Effector memory CD4-positive, alpha-beta T cell (primary cell): ENCODE data around the gene TSSK6.

Source experiments
- DNase-seq, 3 donors: peaks; one replicate each; pipeline ENCODE4 v3.0.0-alpha.2; 2020
- H3K27ac ChIP-seq: 2 replicates; pipeline ENCODE4 v1.7.0; 2013; ENCODE audit warnings: mild to moderate bottlenecking, low read length, moderate library complexity; ENCODE audit not compliant: insufficient read depth, poor library complexity, severe bottlenecking
- H3K27me3 ChIP-seq: replicated peaks from 2 replicates; pipeline ENCODE4 v1.7.0; 2013; ENCODE audit warnings: mild to moderate bottlenecking, low read length; ENCODE audit not compliant: insufficient read depth, control insufficient read depth, poor library complexity, severe bottlenecking
- H3K36me3 ChIP-seq: 2 replicates; pipeline ENCODE4 v1.7.0; 2013; ENCODE audit warnings: mild to moderate bottlenecking, low read length, moderate library complexity; ENCODE audit not compliant: control insufficient read depth, insufficient read depth
- H3K4me1 ChIP-seq: 2 replicates; pipeline ENCODE4 v1.7.0; 2013; ENCODE audit warnings: low read length, mild to moderate bottlenecking; ENCODE audit not compliant: control insufficient read depth, insufficient read depth, poor library complexity, severe bottlenecking
- H3K4me3 ChIP-seq: 2 replicates; pipeline ENCODE4 v1.7.0; 2013; ENCODE audit warnings: low read length, low read depth, mild to moderate bottlenecking; ENCODE audit not compliant: insufficient read depth, poor library complexity, severe bottlenecking
- H3K9me3 ChIP-seq: 2 replicates; pipeline ENCODE4 v1.7.0; 2013; ENCODE audit warnings: mild to moderate bottlenecking, low read length, moderate library complexity; ENCODE audit not compliant: control insufficient read depth

TSSK6 gene

GRCh38 chr19:19552798-19553197 is 37.5 kb upstream of the TSSK6 start:
- Histone ChIP-seq H3K4me3 (no peak overlapping the region), H3K4me1 (peaks cover 6% of the 10 kb centered on the region), H3K36me3 (no peaks in the 10 kb centered on the region), H3K27me3 (no peaks in the 10 kb centered on the region), H3K9me3 (no peaks in the 10 kb centered on the region), H3K27ac (no peak overlapping the region)
- DNase-seq, result no peak

- Histone ChIP-seq H3K4me1 (peaks cover 6% of the 10 kb centered on the region), H3K27ac (no peak overlapping the region), H3K27me3 (no peaks in the 10 kb centered on the region), H3K9me3 (no peaks in the 10 kb centered on the region), H3K36me3 (no peaks in the 10 kb centered on the region), H3K4me3 (no peak overlapping the region)
- no peak for DNase-seq
These were observed 36.5 kb upstream of the TSSK6 start for GRCh38 chr19:19551853-19552192.

- no peak overlapping the region for H3K27ac ChIP-seq
These were observed 35.9 kb upstream of the TSSK6 start for GRCh38 chr19:19550972-19551852.

GRCh38 chr19:19550485-19550929 is 35.2 kb upstream of the TSSK6 start:
- peaks cover 6% of the 10 kb centered on the region for H3K4me1 ChIP-seq
- no peaks in the 10 kb centered on the region for H3K9me3 ChIP-seq
- DNase-seq, result no peak
- no peaks in the 10 kb centered on the region for H3K27me3 ChIP-seq
- H3K36me3 ChIP-seq, result no peaks in the 10 kb centered on the region
- no peak overlapping the region for H3K4me3 ChIP-seq
- no peak overlapping the region for H3K27ac ChIP-seq

More at GRCh38 chr19:19550972-19551852, 35.9 kb upstream of the TSSK6 start:
- Histone ChIP-seq H3K4me3 (no peak overlapping the region), H3K27me3 (no peaks in the 10 kb centered on the region), H3K9me3 (no peaks in the 10 kb centered on the region), H3K4me1 (peaks cover 6% of the 10 kb centered on the region), H3K36me3 (no peaks in the 10 kb centered on the region)
- DNase-seq, result no peak

- Histone ChIP-seq H3K27me3 (no peaks in the 10 kb centered on the region), H3K36me3 (no peaks in the 10 kb centered on the region), H3K4me3 (no peak overlapping the region), H3K9me3 (no peaks in the 10 kb centered on the region), H3K4me1 (peaks cover 6% of the 10 kb centered on the region), H3K27ac (no peak overlapping the region)
- no peak for DNase-seq
These were observed 34.6 kb upstream of the TSSK6 start for GRCh38 chr19:19549804-19550464.

GRCh38 chr19:19548915-19549759 is 33.8 kb upstream of the TSSK6 start:
- DNase-seq, result no peak
- Histone ChIP-seq H3K27ac (no peak overlapping the region), H3K27me3 (no peaks in the 10 kb centered on the region), H3K36me3 (no peaks in the 10 kb centered on the region), H3K9me3 (no peaks in the 10 kb centered on the region), H3K4me1 (peaks cover 2% of the 10 kb centered on the region), H3K4me3 (no peak overlapping the region)

GRCh38 chr19:19547674-19548336 is 32.5 kb upstream of the TSSK6 start:
- Histone ChIP-seq H3K9me3 (no peaks in the 10 kb centered on the region), H3K4me3 (no peak overlapping the region), H3K36me3 (no peaks in the 10 kb centered on the region), H3K27me3 (no peaks in the 10 kb centered on the region), H3K4me1 (no peaks in the 10 kb centered on the region), H3K27ac (no peak overlapping the region)
- DNase-seq, result no peak

- Histone ChIP-seq H3K4me1 (peaks cover under 1% of the 10 kb centered on the region), H3K27me3 (no peaks in the 10 kb centered on the region), H3K36me3 (no peaks in the 10 kb centered on the region), H3K27ac (no peak overlapping the region), H3K9me3 (no peaks in the 10 kb centered on the region), H3K4me3 (no peak overlapping the region)
- no peak for DNase-seq
These were observed 31.4 kb upstream of the TSSK6 start for GRCh38 chr19:19546751-19547162.

- DNase-seq, result no peak
- Histone ChIP-seq H3K4me3 (no peak overlapping the region), H3K27me3 (no peaks in the 10 kb centered on the region), H3K36me3 (no peaks in the 10 kb centered on the region), H3K4me1 (peaks cover 10% of the 10 kb centered on the region), H3K9me3 (no peaks in the 10 kb centered on the region), H3K27ac (no peak overlapping the region)
These were observed 30.4 kb upstream of the TSSK6 start for GRCh38 chr19:19545707-19546106.
